H1 (cell line): ENCODE measurements around the gene HDHD2. TPM values are rescaled to one million over a fixed set of nuclear protein-coding genes. Genes with fewer than 3 reads are reported as not detected.

Experiments used
- CTCF ChIA-PET: fragments of 300-600 bp; sonication (Branson Sonifier 250); formaldehyde crosslinking; loops from one replicate; lab custom pipeline; 2021; ENCODE audit not compliant: partially characterized antibody; lab: Charles Lee
- POLR2A ChIA-PET: fragments of 300-600 bp; sonication (Branson Sonifier 250); formaldehyde crosslinking; loops from one replicate; lab custom pipeline; 2021; ENCODE audit warnings: inconsistent platforms; ENCODE audit not compliant: partially characterized antibody; lab: Charles Lee
- DNase-seq, 2 experiments: peaks; one replicate each; pipeline versions ENCODE4 v3.0.0 to v3.0.0-alpha.2; 2010 to 2022; ENCODE audit warnings: low spot score in 2 of 2, low read depth in 1 of 2, mixed read lengths in 1 of 2
- FAIRE-seq: peaks from 2 replicates; lab custom pipeline; 2011; peaks lifted over from hg19 to GRCh38; lab: Jason Lieb, UNC
- H2AFZ ChIP-seq: 2 replicates; pipeline ENCODE4 v1.8.1; 2012; ENCODE audit warnings: low read length, inconsistent platforms
- H2AK5ac ChIP-seq: 2 replicates; pipeline ENCODE4 v1.6.1; 2013; ENCODE audit warnings: low read depth, low read length
- H2BK120ac ChIP-seq: replicated peaks from 2 replicates; pipeline ENCODE3; 2013; ENCODE audit warnings: low read depth, low read length, inconsistent platforms
- H2BK12ac ChIP-seq: 2 replicates; pipeline ENCODE4 v1.6.1; 2013; ENCODE audit warnings: low read depth, low read length
- H2BK15ac ChIP-seq: 2 replicates; pipeline ENCODE4 v1.6.1; 2013; ENCODE audit warnings: low read length
- H2BK20ac ChIP-seq: 2 replicates; pipeline ENCODE4 v1.6.1; 2013; ENCODE audit warnings: low read length
- H2BK5ac ChIP-seq: 2 replicates; pipeline ENCODE4 v1.6.1; 2013; ENCODE audit warnings: low read depth, low read length
- H3K14ac ChIP-seq: 2 replicates; pipeline ENCODE4 v1.6.1; 2013; ENCODE audit warnings: inconsistent platforms; ENCODE audit not compliant: insufficient read length
- H3K18ac ChIP-seq: 2 replicates; pipeline ENCODE4 v1.6.1; 2013; ENCODE audit warnings: low read length; ENCODE audit errors: extremely low read depth
- H3K23ac ChIP-seq: 2 replicates; pipeline ENCODE4 v1.6.1; 2013; ENCODE audit warnings: inconsistent platforms; ENCODE audit not compliant: insufficient read length
- H3K23me2 ChIP-seq: 2 replicates; pipeline ENCODE4 v1.6.1; 2013; ENCODE audit warnings: low read depth, low read length
- H3K27ac ChIP-seq: 2 replicates; pipeline ENCODE4 v1.6.1; 2011; ENCODE audit warnings: low read depth, low read length, inconsistent platforms
- H3K27me3 ChIP-seq, 4 experiments: replicated peaks in 1 of 4; 1 replicate in 1 of 4; 2 replicates in 3 of 4; pipeline versions ENCODE4 v1.6.1 to v1.8.1; 2011 to 2013; ENCODE audit warnings: low read length in 3 of 4, mild to moderate bottlenecking in 3 of 4, inconsistent platforms in 2 of 4, mixed read lengths in 2 of 4, moderate library complexity in 1 of 4; ENCODE audit not compliant: control insufficient read depth in 3 of 4, insufficient read depth in 3 of 4; ENCODE audit errors: extremely low read depth in 1 of 4
- H3K36me3 ChIP-seq, 4 experiments: 2 replicates each; pipeline versions ENCODE4 v1.6.1 to v1.8.1; 2011 to 2013; ENCODE audit warnings: mild to moderate bottlenecking in 4 of 4, low read length in 3 of 4, moderate library complexity in 2 of 4, control low read depth in 1 of 4, inconsistent platforms in 1 of 4; ENCODE audit not compliant: insufficient read depth in 4 of 4, control insufficient read depth in 2 of 4
- H3K4ac ChIP-seq: replicated peaks from 2 replicates; pipeline ENCODE3; 2013; ENCODE audit warnings: low read length, low read depth, mixed read lengths, inconsistent platforms; ENCODE audit not compliant: insufficient read length
- H3K4me1 ChIP-seq, 4 experiments: replicated peaks in 1 of 4; 1 replicate in 1 of 4; 2 replicates in 3 of 4; pipeline versions ENCODE4 v1.6.1 to v1.8.1; 2011 to 2013; ENCODE audit warnings: low read length in 3 of 4, inconsistent platforms in 2 of 4, mixed read lengths in 1 of 4; ENCODE audit not compliant: insufficient read depth in 4 of 4, control insufficient read depth in 3 of 4
- H3K4me2 ChIP-seq, 2 experiments: 2 replicates each; pipeline versions ENCODE4 v1.6.1 to v1.8.1; 2011 to 2013; ENCODE audit warnings: low read depth in 2 of 2, low read length in 2 of 2, control low read depth in 1 of 2, inconsistent platforms in 1 of 2, mild to moderate bottlenecking in 1 of 2; ENCODE audit not compliant: insufficient read depth in 1 of 2
- H3K4me3 ChIP-seq, 4 experiments: fragments of 200-600, 300-600 bp in 1 of 4; sonication (generic), shearing (Covaris generic), sonication (Bioruptor Twin) in 1 of 4; 2 replicates each; pipeline versions ENCODE4 v1.5.1 to v1.8.1; 2011 to 2016; ENCODE audit warnings: low read length in 4 of 4, low read depth in 3 of 4, control low read depth in 2 of 4, inconsistent platforms in 2 of 4, mild to moderate bottlenecking in 2 of 4, mixed read lengths in 1 of 4, moderate library complexity in 1 of 4; ENCODE audit not compliant: insufficient read depth in 2 of 4; ENCODE audit errors: extremely low read depth in 1 of 4
- H3K56ac ChIP-seq: replicated peaks from 2 replicates; pipeline ENCODE3; 2013; ENCODE audit warnings: low read depth, mild to moderate bottlenecking, mixed read lengths, low read length, inconsistent platforms; ENCODE audit not compliant: insufficient read length
- H3K79me1 ChIP-seq: 2 replicates; pipeline ENCODE4 v1.6.1; 2013; ENCODE audit warnings: low read depth, low read length, control low read depth
- H3K79me2 ChIP-seq, 2 experiments: 2 replicates each; pipeline versions ENCODE4 v1.6.1 to v1.8.1; 2012 to 2013; ENCODE audit warnings: low read length in 2 of 2, mild to moderate bottlenecking in 2 of 2, inconsistent platforms in 1 of 2; ENCODE audit not compliant: insufficient read depth in 2 of 2, control insufficient read depth in 1 of 2
- H3K9ac ChIP-seq, 4 experiments: replicated peaks in 1 of 4; 1 replicate in 1 of 4; 2 replicates in 3 of 4; pipeline versions ENCODE4 v1.6.1 to v1.8.1; 2011 to 2013; ENCODE audit warnings: low read depth in 3 of 4, low read length in 3 of 4, control low read depth in 2 of 4, mild to moderate bottlenecking in 2 of 4, moderate library complexity in 2 of 4, inconsistent platforms in 1 of 4; ENCODE audit errors: extremely low read depth in 1 of 4
- H3K9me3 ChIP-seq, 2 experiments: 2 replicates each; pipeline versions ENCODE4 v1.6.1 to v1.8.1; 2012 to 2013; ENCODE audit warnings: mild to moderate bottlenecking in 2 of 2, moderate library complexity in 2 of 2, control low read depth in 1 of 2, inconsistent platforms in 1 of 2, low read depth in 1 of 2, low read length in 1 of 2, mixed read lengths in 1 of 2; ENCODE audit not compliant: insufficient read depth in 2 of 2
- H4K20me1 ChIP-seq, 2 experiments: replicated peaks in 1 of 2; 2 replicates each; pipeline versions ENCODE3 to v1.8.1; 2011 to 2013; ENCODE audit warnings: inconsistent platforms in 2 of 2, low read length in 2 of 2, mild to moderate bottlenecking in 1 of 2; ENCODE audit not compliant: insufficient read depth in 2 of 2, control insufficient read depth in 1 of 2
- H4K5ac ChIP-seq: 2 replicates; pipeline ENCODE4 v1.6.1; 2013; ENCODE audit warnings: low read length, low read depth, mixed read lengths, inconsistent platforms; ENCODE audit not compliant: insufficient read length
- H4K8ac ChIP-seq: 2 replicates; pipeline ENCODE4 v1.8.0; 2013; ENCODE audit warnings: mild to moderate bottlenecking, moderate library complexity, low read length, inconsistent platforms; ENCODE audit not compliant: insufficient read depth; ENCODE audit errors: extremely low read depth
- H4K91ac ChIP-seq: replicated peaks from 2 replicates; pipeline ENCODE3; 2013; ENCODE audit warnings: low read length, mixed read lengths, inconsistent platforms; ENCODE audit not compliant: insufficient read length
- CEBPB ChIP-seq: IDR thresholded peaks from 2 replicates; pipeline ENCODE4 v1.6.1; 2012; ENCODE audit warnings: low read depth, low read length
- CHD2 ChIP-seq: IDR thresholded peaks from 2 replicates; pipeline ENCODE4 v1.6.1; 2012; ENCODE audit warnings: low read length, improper control_type of control experiment
- CREB1 ChIP-seq: IDR thresholded peaks from 2 replicates; pipeline ENCODE4 v1.6.1; 2012; ENCODE audit warnings: inconsistent platforms
- EP300 ChIP-seq, 2 experiments: IDR thresholded peaks; 1 replicate in 1 of 2; 2 replicates in 1 of 2; pipeline ENCODE4 v1.6.1; 2011 to 2012; ENCODE audit warnings: low read depth in 2 of 2, low read length in 2 of 2, mild to moderate bottlenecking in 2 of 2, borderline replicate concordance in 1 of 2, inconsistent platforms in 1 of 2, moderate library complexity in 1 of 2
- FOSL1 ChIP-seq: IDR thresholded peaks from 2 replicates; pipeline ENCODE4 v1.6.1; 2011; ENCODE audit warnings: mild to moderate bottlenecking, low read depth, low read length, moderate library complexity; ENCODE audit not compliant: insufficient read depth
- KDM1A ChIP-seq: fragments of 200-600, 300-600 bp; sonication (generic); IDR thresholded peaks from 2 replicates; pipeline ENCODE4 v1.7.1; 2016; ENCODE audit warnings: mild to moderate bottlenecking, low read length, borderline replicate concordance
- MAFK ChIP-seq: IDR thresholded peaks from 2 replicates; pipeline ENCODE4 v1.6.1; 2012; ENCODE audit warnings: low read depth, mild to moderate bottlenecking, improper control_type of control experiment, low read length
- MAX ChIP-seq: IDR thresholded peaks from 2 replicates; pipeline ENCODE4 v1.6.1; 2012; ENCODE audit warnings: inconsistent platforms
- NANOG ChIP-seq: IDR thresholded peaks from 2 replicates; pipeline ENCODE4 v1.6.1; 2011; ENCODE audit warnings: low read length, low read depth, mild to moderate bottlenecking, inconsistent platforms; ENCODE audit not compliant: insufficient read depth, poor library complexity, severe bottlenecking
- POLR2AphosphoS5 ChIP-seq: IDR thresholded peaks from 2 replicates; pipeline ENCODE4 v1.6.1; 2011; ENCODE audit warnings: low read depth, low read length
- RXRA ChIP-seq: IDR thresholded peaks from 2 replicates; pipeline ENCODE4 v1.6.1; 2011; ENCODE audit warnings: low read depth, mild to moderate bottlenecking, low read length, moderate library complexity; ENCODE audit not compliant: insufficient read depth
- SIN3A ChIP-seq, 2 experiments: IDR thresholded peaks in 1 of 2; conservative IDR thresholded peaks in 1 of 2; 2 replicates each; pipeline ENCODE4 v1.6.1; 2011 to 2012; ENCODE audit warnings: low read length in 2 of 2, improper control_type of control experiment in 1 of 2, low read depth in 1 of 2, mild to moderate bottlenecking in 1 of 2
- SP1 ChIP-seq: IDR thresholded peaks from 2 replicates; pipeline ENCODE4 v1.6.1; 2011; ENCODE audit warnings: low read depth, low read length
- SP2 ChIP-seq: IDR thresholded peaks from 2 replicates; pipeline ENCODE4 v1.6.1; 2012; ENCODE audit warnings: mild to moderate bottlenecking, low read length, inconsistent platforms
- WGBS, 2 experiments: shearing (Covaris generic) in 1 of 2; methylation state at CpG; one replicate each; pipeline versions ENCODE4 v1.1.6 to v1.1.7; 2013 to 2015; ENCODE audit warnings: low lambda C conversion rate in 2 of 2, mixed read lengths in 2 of 2, inconsistent platforms in 1 of 2, low coverage in 1 of 2, missing lambda C conversion rate in 1 of 2; ENCODE audit not compliant: insufficient replicate concordance in 2 of 2, insufficient coverage in 1 of 2, insufficient read length in 1 of 2; ENCODE audit errors: extremely low coverage in 1 of 2, missing lambda C conversion rate in 1 of 2; 5-methylcytosine and 5-hydroxymethylcytosine counted together
- polyA plus RNA-seq, 7 experiments: library from polyadenylated mRNA; depleted of rRNA in 3 of 7; stranded (reverse) in 5 of 7; unstranded in 2 of 7; fragments of >200 nt in 5 of 7; fragments of 200-250 nt in 2 of 7; gene quantifications; 1 replicate in 5 of 7; 2 replicates in 1 of 7; 4 replicates in 1 of 7; pipeline versions ENCODE4 v1.2.1 to v1.2.3, GENCODE V29; 2011 to 2013; ENCODE audit warnings: missing spikeins in 2 of 7, mixed read lengths in 2 of 7
- total RNA-seq: library from RNA; stranded (reverse); fragmentation: NEBNext Ultra II Directional; extraction: Animal tissue kit (Norgen Biotek cat#: 25700); gene quantifications from 2 replicates; pipeline ENCODE4 v1.2.1, GENCODE V29; 2021

HDHD2 gene
- total and polyA plus RNA-seq, 2 of the 8 experiments (the other 6 are each of a cell fraction or from before 2014, with no cell fraction given), result 16.7 to 42.7 TPM

- Histone ChIP-seq H3K56ac (no peak overlapping the region), H3K4me2 (no peak overlapping the region), H2BK20ac (no peak overlapping the region), H4K20me1 (peaks cover 0 to 6% of the 10 kb centered on the region in 2 experiments), H3K18ac (no peak overlapping the region), H3K4me1 (peaks cover 0 to 2% (median 1%) of the 10 kb centered on the region in 4 experiments; a peak in 4 of 7 replicates), H3K23ac (no peak overlapping the region), H3K79me2 (peaks cover 12 to 84% of the 10 kb centered on the region in 2 experiments; a peak in 3 of 4 replicates), H3K4ac (no peak overlapping the region), H4K91ac (no peak overlapping the region), H3K79me1 (peaks cover 2% of the 10 kb centered on the region; the same call in 1 of the 2 replicates), H3K4me3 (no peak overlapping the region), H3K23me2 (peaks cover 12% of the 10 kb centered on the region), H2BK15ac (no peak overlapping the region), H3K27ac (no peak overlapping the region), H2AFZ (no peak overlapping the region), H4K8ac (no peak overlapping the region), H2BK12ac (no peak overlapping the region), H2AK5ac (no peak overlapping the region), H3K14ac (no peak overlapping the region), H3K27me3 (no peaks in the 10 kb centered on the region), H2BK5ac (no peak overlapping the region), H2BK120ac (no peak overlapping the region), H3K9me3 (no peaks in the 10 kb centered on the region), H3K9ac (no peak overlapping the region), H4K5ac (no peak overlapping the region), H3K36me3 (no peaks in the 10 kb centered on the region)
- WGBS, 2 experiments, result 85% methylated on average over 2 of the region's 3 CpGs; no CpG with 5 or more reads in 1 of the 2 experiments
- POLR2A ChIA-PET, result no interaction called here
- CTCF ChIA-PET, result interaction anchor here (1.1 kb wide), 1 partner anchor 39 kb away, joined by 3 read pairs; no protein-coding TSS in a partner anchor
- no peak for FAIRE-seq
- no peak for DNase-seq
- TF ChIP-seq EP300 (IDR thresholded peaks at IDR 0.05; ENCODE audit: borderline replicate concordance in 1 of 2, low read depth in 2 of 2, low read length in 2 of 2), result no peak
- TF ChIP-seq MAFK, result no peak
- TF ChIP-seq MAX, result no peak
- no peak for TF ChIP-seq SIN3A (conservative IDR thresholded peaks at IDR 0.05 in 1 of 2, IDR thresholded peaks at IDR 0.05 in 1 of 2; ENCODE audit: low read depth in 1 of 2, low read length in 2 of 2)
- no peak for TF ChIP-seq KDM1A
- TF ChIP-seq NANOG, result no peak
- TF ChIP-seq SP1, result no peak
- no peak for TF ChIP-seq SP2
- no peak for TF ChIP-seq CEBPB
- no peak for TF ChIP-seq FOSL1
- TF ChIP-seq CHD2, result no peak
- TF ChIP-seq POLR2AphosphoS5, result no peak
- no peak for TF ChIP-seq RXRA
- no peak for TF ChIP-seq CREB1
Observed at GRCh38 chr18:47146206-47146605, 4.1 kb downstream of the HDHD2 start.
